Fibroblast of lung (primary cell): ENCODE measurements around the gene DET1. TPM values are rescaled to one million over a fixed set of nuclear protein-coding genes. Genes with fewer than 3 reads are reported as not detected.
"Not testable (repeated sequence)": the region's sequence is repeated elsewhere in the genome, so short reads cannot be mapped to it uniquely, and the experiment has no call there.

Experiments
- DNase-seq, 2 donors: peaks; one replicate each; pipeline versions ENCODE4 v3.0.0 to v3.0.0-alpha.2; 2010; ENCODE audit warnings: low read depth in 2 of 2
- H2AFZ ChIP-seq: 2 replicates; pipeline ENCODE4 v1.5.1; 2012; ENCODE audit warnings: low read length, control low read depth, inconsistent platforms
- H3K27ac ChIP-seq: 2 replicates; pipeline ENCODE4 v1.5.1; 2011; ENCODE audit warnings: low read length, control low read depth; ENCODE audit not compliant: insufficient read depth
- H3K27me3 ChIP-seq: 2 replicates; pipeline ENCODE4 v1.5.1; 2011; ENCODE audit warnings: mild to moderate bottlenecking, low read length; ENCODE audit not compliant: control insufficient read depth, insufficient read depth
- H3K36me3 ChIP-seq: 2 replicates; pipeline ENCODE4 v1.5.1; 2011; ENCODE audit warnings: low read length; ENCODE audit not compliant: control insufficient read depth, insufficient read depth
- H3K4me1 ChIP-seq: 2 replicates; pipeline ENCODE4 v1.5.1; 2011; ENCODE audit warnings: low read length; ENCODE audit not compliant: control insufficient read depth, insufficient read depth; ENCODE audit errors: extremely low read depth
- H3K4me2 ChIP-seq: 2 replicates; pipeline ENCODE4 v1.5.1; 2011; ENCODE audit warnings: low read length, control low read depth; ENCODE audit not compliant: insufficient read depth; ENCODE audit errors: extremely low read depth
- H3K4me3 ChIP-seq, 4 experiments: fragments of 200-600 bp in 1 of 4; sonication (generic) in 1 of 4; replicated peaks in 1 of 4; 2 replicates each; pipeline ENCODE4 v1.5.1; 2011 to 2016; ENCODE audit warnings: low read length in 4 of 4, low read depth in 3 of 4, mild to moderate bottlenecking in 3 of 4, control low read depth in 2 of 4, inconsistent platforms in 1 of 4, mixed read lengths in 1 of 4; ENCODE audit not compliant: insufficient read depth in 1 of 4; ENCODE audit errors: control extremely low read depth in 1 of 4
- H3K79me2 ChIP-seq: 2 replicates; pipeline ENCODE4 v1.5.1; 2012; ENCODE audit warnings: mild to moderate bottlenecking, low read length, inconsistent platforms; ENCODE audit not compliant: control insufficient read depth, insufficient read depth
- H3K9ac ChIP-seq: 2 replicates; pipeline ENCODE4 v1.5.1; 2011; ENCODE audit warnings: mild to moderate bottlenecking, low read length, control low read depth; ENCODE audit not compliant: insufficient read depth
- H3K9me3 ChIP-seq: 2 replicates; pipeline ENCODE4 v1.5.1; 2012; ENCODE audit warnings: low read depth, low read length; ENCODE audit not compliant: control insufficient read depth, insufficient read depth
- H4K20me1 ChIP-seq: 2 replicates; pipeline ENCODE4 v1.5.1; 2011; ENCODE audit warnings: low read length; ENCODE audit not compliant: control insufficient read depth, insufficient read depth; ENCODE audit errors: extremely low read depth
- CTCF ChIP-seq, 2 donors: IDR thresholded peaks in 1 of 2; conservative IDR thresholded peaks in 1 of 2; 1 replicate in 1 of 2; 2 replicates in 1 of 2; pipeline ENCODE4 v1.5.1; 2011 to 2012; ENCODE audit warnings: low read length in 2 of 2, control low read depth in 1 of 2, inconsistent platforms in 1 of 2, low read depth in 1 of 2, mild to moderate bottlenecking in 1 of 2
- EZH2 ChIP-seq: IDR thresholded peaks from 2 replicates; pipeline ENCODE4 v1.5.1; 2012; ENCODE audit warnings: low read length, control low read depth, mild to moderate bottlenecking; ENCODE audit errors: missing control alignments
- polyA plus RNA-seq, 2 donors: library from polyadenylated mRNA; depleted of rRNA in 1 of 2; stranded (reverse) in 1 of 2; unstranded in 1 of 2; fragments of >200 nt; gene quantifications; 2 replicates each; pipeline ENCODE4 v1.2.1, GENCODE V29; 2011 to 2012; ENCODE audit warnings: missing spikeins in 1 of 2
- total RNA-seq: library from RNA; depleted of rRNA; stranded (reverse); fragments of >200 nt; gene quantifications from 2 replicates; pipeline ENCODE4 v1.2.1, GENCODE V29; 2014

Gene DET1
- total and polyA plus RNA-seq, 2 donors (not counting 1 experiment from before 2014, with no cell fraction given), result 6.4 to 8.9 TPM

- Histone ChIP-seq H3K36me3 (peaks cover under 1% of the 10 kb centered on the region), H4K20me1 (no peaks in the 10 kb centered on the region), H3K9ac (no peak overlapping the region), H3K27ac (no peak overlapping the region), H3K9me3 (no peaks in the 10 kb centered on the region), H3K4me1 (no peaks in the 10 kb centered on the region), H3K27me3 (no peaks in the 10 kb centered on the region), H3K4me2 (no peak overlapping the region), H3K4me3 (no peak overlapping the region), H2AFZ (no peak overlapping the region), H3K79me2 (no peaks in the 10 kb centered on the region)
- TF ChIP-seq CTCF (conservative IDR thresholded peaks at IDR 0.05 in 1 of 2, IDR thresholded peaks at IDR 0.05 in 1 of 2; ENCODE audit: low read depth in 1 of 2, low read length in 2 of 2) (no peak), EZH2 (no peak)
- no peak for DNase-seq
These were observed 21.1 kb downstream of the DET1 start for GRCh38 chr15:88525418-88525817.

- not testable (repeated sequence) for H3K27me3 ChIP-seq, H3K27ac ChIP-seq, H3K9me3 ChIP-seq, H3K36me3 ChIP-seq, H3K4me1 ChIP-seq, H3K79me2 ChIP-seq, DNase-seq, H3K4me3 ChIP-seq, H3K4me2 ChIP-seq, H4K20me1 ChIP-seq, H3K9ac ChIP-seq, H2AFZ ChIP-seq
These were observed 22.4 kb downstream of the DET1 start for GRCh38 chr15:88524094-88524493.

GRCh38 chr15:88518903-88519302, 27.6 kb downstream of the DET1 start:
- no peaks in the 10 kb centered on the region for H3K9me3 ChIP-seq
- H3K4me3 ChIP-seq, result no peak overlapping the region
- no peak overlapping the region for H3K27ac ChIP-seq
- H3K79me2 ChIP-seq, result no peaks in the 10 kb centered on the region
- no peak overlapping the region for H3K4me2 ChIP-seq
- H3K9ac ChIP-seq, result no peak overlapping the region
- no peaks in the 10 kb centered on the region for H3K27me3 ChIP-seq
- no peaks in the 10 kb centered on the region for H4K20me1 ChIP-seq
- no peaks in the 10 kb centered on the region for H3K4me1 ChIP-seq
- no peak overlapping the region for H2AFZ ChIP-seq
- no peaks in the 10 kb centered on the region for H3K36me3 ChIP-seq
- no peak for DNase-seq
- no peak for TF ChIP-seq CTCF (conservative IDR thresholded peaks at IDR 0.05 in 1 of 2, IDR thresholded peaks at IDR 0.05 in 1 of 2; ENCODE audit: low read depth in 1 of 2, low read length in 2 of 2)
- no peak for TF ChIP-seq EZH2
